ENCODE data around the gene CNKSR3.

Gene CNKSR3

GRCh38 chr6:154433477-154434241 is 76.8 kb downstream of the CNKSR3 start:
- Mint-ChIP-seq H3K9me3 (no peaks in the 10 kb centered on the region), H3K27me3 (no peaks in the 10 kb centered on the region), H3K27ac (no peak overlapping the region), H3K4me1 (ENCODE audit: low read depth) (no peaks in the 10 kb centered on the region), H3K36me3 (ENCODE audit: low read depth) (no peaks in the 10 kb centered on the region), H3K4me3 (no peak overlapping the region)
- intact Hi-C loops (cut with micrococcal nuclease): no loop called here

- intact Hi-C loops (cut with micrococcal nuclease): no loop called here
- H3K27ac Mint-ChIP-seq: no peak overlapping the region
- no peaks in the 10 kb centered on the region for H3K36me3 Mint-ChIP-seq (ENCODE audit: low read depth)
- H3K4me1 Mint-ChIP-seq (ENCODE audit: low read depth): no peaks in the 10 kb centered on the region
- no peak overlapping the region for H3K4me3 Mint-ChIP-seq
- no peaks in the 10 kb centered on the region for H3K9me3 Mint-ChIP-seq
- no peaks in the 10 kb centered on the region for H3K27me3 Mint-ChIP-seq
Measured at GRCh38 chr6:154432533-154433476, 77.7 kb downstream of the CNKSR3 start.

GRCh38 chr6:154430481-154430919 is 80.0 kb downstream of the CNKSR3 start:
- intact Hi-C loops (cut with micrococcal nuclease): no loop called here
- Mint-ChIP-seq H3K27me3 (no peaks in the 10 kb centered on the region), H3K36me3 (ENCODE audit: low read depth) (no peaks in the 10 kb centered on the region), H3K4me3 (no peak overlapping the region), H3K4me1 (ENCODE audit: low read depth) (no peaks in the 10 kb centered on the region), H3K27ac (no peak overlapping the region), H3K9me3 (no peaks in the 10 kb centered on the region)

GRCh38 chr6:154429711-154430110 is 80.8 kb downstream of the CNKSR3 start:
- Mint-ChIP-seq H3K9me3 (no peaks in the 10 kb centered on the region), H3K27me3 (no peaks in the 10 kb centered on the region), H3K4me1 (ENCODE audit: low read depth) (no peaks in the 10 kb centered on the region), H3K27ac (no peak overlapping the region), H3K4me3 (no peak overlapping the region), H3K36me3 (ENCODE audit: low read depth) (no peaks in the 10 kb centered on the region)
- intact Hi-C loops (cut with micrococcal nuclease): no loop called here

- no peaks in the 10 kb centered on the region for H3K4me1 Mint-ChIP-seq (ENCODE audit: low read depth)
- H3K27me3 Mint-ChIP-seq: no peaks in the 10 kb centered on the region
- no peaks in the 10 kb centered on the region for H3K9me3 Mint-ChIP-seq
- H3K27ac Mint-ChIP-seq: no peak overlapping the region
- intact Hi-C loops (cut with micrococcal nuclease): no loop called here
- H3K36me3 Mint-ChIP-seq (ENCODE audit: low read depth): no peaks in the 10 kb centered on the region
- H3K4me3 Mint-ChIP-seq: no peak overlapping the region
Measured at GRCh38 chr6:154428897-154429296, 81.6 kb downstream of the CNKSR3 start.

- H3K4me3 Mint-ChIP-seq: no peak overlapping the region
- no peaks in the 10 kb centered on the region for H3K36me3 Mint-ChIP-seq (ENCODE audit: low read depth)
- no peak overlapping the region for H3K27ac Mint-ChIP-seq
- H3K27me3 Mint-ChIP-seq: no peaks in the 10 kb centered on the region
- no peaks in the 10 kb centered on the region for H3K4me1 Mint-ChIP-seq (ENCODE audit: low read depth)
- H3K9me3 Mint-ChIP-seq: no peaks in the 10 kb centered on the region
- intact Hi-C loops (cut with micrococcal nuclease): no loop called here
Measured at GRCh38 chr6:154427446-154427845, 83.0 kb downstream of the CNKSR3 start.

- Mint-ChIP-seq H3K27me3 (no peaks in the 10 kb centered on the region), H3K4me3 (no peak overlapping the region)
Measured at GRCh38 chr6:154426997-154427396, 83.5 kb downstream of the CNKSR3 start.

GRCh38 chr6:154425034-154425433 is 85.5 kb downstream of the CNKSR3 start:
- no peaks in the 10 kb centered on the region for H3K4me1 Mint-ChIP-seq (ENCODE audit: low read depth)
- H3K9me3 Mint-ChIP-seq: no peaks in the 10 kb centered on the region
- no peak overlapping the region for H3K27ac Mint-ChIP-seq
- no peak overlapping the region for H3K4me3 Mint-ChIP-seq
- no peaks in the 10 kb centered on the region for H3K36me3 Mint-ChIP-seq (ENCODE audit: low read depth)
- intact Hi-C loops (cut with micrococcal nuclease): no loop called here
- H3K27me3 Mint-ChIP-seq: no peaks in the 10 kb centered on the region

More at GRCh38 chr6:154426997-154427396, 83.5 kb downstream of the CNKSR3 start:
- Mint-ChIP-seq H3K4me1 (ENCODE audit: low read depth) (no peaks in the 10 kb centered on the region), H3K27ac (no peak overlapping the region), H3K36me3 (ENCODE audit: low read depth) (no peaks in the 10 kb centered on the region), H3K9me3 (no peaks in the 10 kb centered on the region)
- intact Hi-C loops (cut with micrococcal nuclease): no loop called here

GRCh38 chr6:154414021-154414813 is 96.3 kb downstream of the CNKSR3 start:
- Mint-ChIP-seq H3K4me3 (no peak overlapping the region), H3K27ac (peak overlapping the region; percentile 31), H3K4me1 (ENCODE audit: low read depth) (peaks cover 11% of the 10 kb centered on the region), H3K27me3 (peaks cover 3% of the 10 kb centered on the region), H3K36me3 (ENCODE audit: low read depth) (peaks cover 6% of the 10 kb centered on the region), H3K9me3 (peaks cover 10% of the 10 kb centered on the region)
- intact Hi-C loops (cut with micrococcal nuclease): no loop called here

- peaks cover 10% of the 10 kb centered on the region for H3K9me3 Mint-ChIP-seq
- H3K36me3 Mint-ChIP-seq (ENCODE audit: low read depth): peaks cover 6% of the 10 kb centered on the region
- intact Hi-C loops (cut with micrococcal nuclease): no loop called here
- no peak overlapping the region for H3K27ac Mint-ChIP-seq
- no peak overlapping the region for H3K4me3 Mint-ChIP-seq
- H3K4me1 Mint-ChIP-seq (ENCODE audit: low read depth): peaks cover 11% of the 10 kb centered on the region
- H3K27me3 Mint-ChIP-seq: peaks cover 3% of the 10 kb centered on the region
Measured at GRCh38 chr6:154412106-154412820, 98.2 kb downstream of the CNKSR3 start.

GRCh38 chr6:154411076-154411475 is 99.4 kb downstream of the CNKSR3 start:
- intact Hi-C loops (cut with micrococcal nuclease): no loop called here
- H3K27me3 Mint-ChIP-seq: peaks cover 3% of the 10 kb centered on the region
- peaks cover 10% of the 10 kb centered on the region for H3K9me3 Mint-ChIP-seq
- no peak overlapping the region for H3K27ac Mint-ChIP-seq
- H3K4me1 Mint-ChIP-seq (ENCODE audit: low read depth): peaks cover 11% of the 10 kb centered on the region
- no peak overlapping the region for H3K4me3 Mint-ChIP-seq
- H3K36me3 Mint-ChIP-seq (ENCODE audit: low read depth): peaks cover 12% of the 10 kb centered on the region

GRCh38 chr6:154410619-154411072 is 99.8 kb downstream of the CNKSR3 start:
- peaks cover 11% of the 10 kb centered on the region for H3K4me1 Mint-ChIP-seq (ENCODE audit: low read depth)
- peaks cover 3% of the 10 kb centered on the region for H3K27me3 Mint-ChIP-seq
- intact Hi-C loops (cut with micrococcal nuclease): no loop called here
- H3K4me3 Mint-ChIP-seq: no peak overlapping the region
- H3K27ac Mint-ChIP-seq: no peak overlapping the region
- H3K36me3 Mint-ChIP-seq (ENCODE audit: low read depth): peaks cover 12% of the 10 kb centered on the region
- peaks cover 10% of the 10 kb centered on the region for H3K9me3 Mint-ChIP-seq

- Mint-ChIP-seq H3K9me3 (peaks cover 3% of the 10 kb centered on the region), H3K27me3 (no peaks in the 10 kb centered on the region), H3K27ac (no peak overlapping the region), H3K36me3 (ENCODE audit: low read depth) (peaks cover 7% of the 10 kb centered on the region), H3K4me3 (no peak overlapping the region), H3K4me1 (ENCODE audit: low read depth) (peaks cover 7% of the 10 kb centered on the region)
- intact Hi-C loops (cut with micrococcal nuclease): no loop called here
Measured at GRCh38 chr6:154408891-154409500, 101.5 kb downstream of the CNKSR3 start.
